ENCODE measurements around the gene C8A. TPM values are rescaled to one million over a fixed set of nuclear protein-coding genes. Genes with fewer than 3 reads are reported as not detected.

C8A gene
- total RNA-seq, 1 experiment from 2014 or later = not detected

- Histone ChIP-seq H3K79me1 (ENCODE audit: insufficient read depth, low read depth, low read length, poor library complexity, severe bottlenecking) (no peaks in the 10 kb centered on the region), H3K56ac (ENCODE audit: insufficient read length, low read depth, low read length) (no peak overlapping the region), H3K4me1 (ENCODE audit: insufficient read depth, low read length) (no peaks in the 10 kb centered on the region), H4K8ac (replicated peaks; ENCODE audit: insufficient read length, low read depth, low read length) (no peak overlapping the region), H4K5ac (ENCODE audit: insufficient read length, low read depth, low read length) (no peak overlapping the region), H3K9me3 (ENCODE audit: control insufficient read depth, low read depth, low read length) (no peaks in the 10 kb centered on the region), H3K18ac (ENCODE audit: insufficient read length, low read depth, low read length) (no peak overlapping the region), H3K23me2 (ENCODE audit: insufficient read length, low read depth, low read length, poor library complexity, severe bottlenecking) (no peaks in the 10 kb centered on the region), H3K27ac (ENCODE audit: insufficient read length, low read depth, low read length) (no peak overlapping the region), H3K14ac (ENCODE audit: insufficient read depth, low read length) (no peak overlapping the region), H2BK12ac (ENCODE audit: insufficient read length, low read depth, low read length) (no peak overlapping the region), H3T11ph (ENCODE audit: low read length) (no peak overlapping the region), H2BK120ac (ENCODE audit: low read depth, low read length, poor library complexity, severe bottlenecking) (no peak overlapping the region), H4K91ac (ENCODE audit: insufficient read length, low read depth, low read length) (no peak overlapping the region), H3K4ac (ENCODE audit: low read depth, low read length) (no peak overlapping the region), H2AK5ac (ENCODE audit: insufficient read length, low read length) (no peak overlapping the region), H3K79me2 (ENCODE audit: insufficient read depth, low read length) (no peaks in the 10 kb centered on the region), H2BK15ac (ENCODE audit: low read depth, low read length) (no peak overlapping the region), H2AFZ (ENCODE audit: low read length) (no peak overlapping the region), H3K27me3 (ENCODE audit: insufficient read depth, low read length) (no peaks in the 10 kb centered on the region), H2BK20ac (ENCODE audit: low read depth, low read length, poor library complexity, severe bottlenecking) (no peak overlapping the region), H4K20me1 (ENCODE audit: control insufficient read depth, insufficient read depth, insufficient read length) (no peaks in the 10 kb centered on the region), H2BK5ac (ENCODE audit: insufficient read length, low read length) (no peak overlapping the region), H3K9ac (ENCODE audit: extremely low read depth, insufficient read length, low read length) (no peak overlapping the region), H3K23ac (ENCODE audit: insufficient read length, low read depth, low read length) (no peak overlapping the region), H3K4me2 (ENCODE audit: insufficient read depth, insufficient read length, low read length) (no peak overlapping the region)
- 0 out of 7 replicates have a peak, but pooled peaks cover 0 to 5% (median 0%) of the 10 kb centered on the region in 3 experiments for H3K36me3 Mint-ChIP-seq (ENCODE audit: insufficient read depth in 1 of 3, low read depth in 3 of 3)
- no peak for TF ChIP-seq CTCF (conservative IDR thresholded peaks at IDR 0.05)
- H3K27me3 Mint-ChIP-seq (ENCODE audit: low read depth) = peaks cover 26% of the 10 kb centered on the region
- peaks cover 0 to 4% of the 10 kb centered on the region in 2 experiments; a peak in 1 of 5 replicates for H3K9me3 Mint-ChIP-seq
- WGBS (ENCODE audit: extremely low coverage, insufficient read length, low lambda C conversion rate) = no CpG with 5 or more reads among the region's 2 CpGs
- DNase-seq = no peak
- no peak overlapping the region for H3K4me3 Mint-ChIP-seq
- no peak overlapping the region; a peak in 1 of 7 replicates for H3K27ac Mint-ChIP-seq
- peaks cover 29 to 42% of the 10 kb centered on the region in 2 experiments for H3K4me1 Mint-ChIP-seq
Measured at GRCh38 chr1:56929492-56929891, 74.9 kb downstream of the C8A start.

All from H9 (cell line).